Measurements from ENCODE around the gene TLE4.

DNA sequence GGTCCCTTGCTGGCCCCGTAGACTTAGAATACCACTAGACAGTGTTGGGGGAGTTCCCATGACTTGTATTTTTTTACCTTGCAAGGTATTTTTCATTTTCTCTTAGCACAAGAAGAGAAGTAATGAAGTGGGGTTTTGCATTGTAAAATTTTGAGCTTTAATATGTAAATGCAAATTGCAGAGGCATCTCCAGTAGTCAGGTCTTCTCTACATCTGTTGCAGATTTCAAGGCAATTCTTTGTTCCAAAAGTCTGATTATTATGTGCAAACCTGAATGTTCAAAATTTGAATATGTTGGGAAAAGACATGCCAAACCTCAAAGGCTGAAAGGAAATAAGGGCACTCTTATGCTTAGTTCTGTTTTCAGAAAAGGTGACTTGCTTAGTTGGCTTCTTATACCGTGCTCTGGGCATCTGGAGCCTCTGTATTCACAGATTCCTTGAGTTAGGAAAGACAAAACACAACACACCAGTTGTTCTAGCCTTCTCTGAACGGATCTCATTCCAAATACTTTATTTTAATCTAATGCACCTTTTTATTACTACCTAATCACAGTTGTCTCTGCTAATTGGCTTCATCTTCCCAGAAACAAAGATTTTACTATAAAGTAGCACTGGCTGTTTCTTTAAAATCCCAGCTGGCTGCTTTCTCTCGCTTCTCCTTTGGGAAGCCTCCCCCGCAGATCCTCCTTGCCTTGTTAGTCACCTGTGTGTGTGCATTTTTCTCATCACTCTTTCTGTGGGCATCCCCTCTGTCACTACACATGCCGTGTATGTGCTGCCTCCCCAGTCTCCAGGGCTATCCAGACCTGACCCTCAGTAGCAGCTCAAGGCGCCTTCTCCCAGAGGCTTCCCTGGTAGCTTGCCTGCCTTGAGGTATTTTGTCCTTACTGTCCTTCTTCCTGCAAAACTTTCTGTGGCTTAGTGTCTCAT is 138.2 kb downstream of the TLE4 start:
- TF ChIP-seq POLR2AphosphoS5 (IDR thresholded peaks at IDR 0.05; ENCODE audit: low read depth, low read length) (no peak), POLR2A (IDR thresholded peaks at IDR 0.05; ENCODE audit: low read depth, low read length) (no peak)
